ENCODE results near the gene ZMYM2.
A peak's percentile ranks its signal among the peaks of the same experiment; 100 is the strongest.
"Not testable (repeated sequence)": the region's sequence is repeated elsewhere in the genome, so short reads cannot be mapped to it uniquely, and the experiment has no call there.

Gene ZMYM2

GRCh38 chr13:19982447-19983043 lies 24.0 kb downstream of the ZMYM2 start:
- no peak for DNase-seq (ENCODE audit: low spot score)

GRCh38 chr13:19984430-19985218 lies 26.1 kb downstream of the ZMYM2 start:
- peak; percentile 29 for DNase-seq (ENCODE audit: low spot score)

- no peak for DNase-seq (ENCODE audit: low spot score)
These were observed 26.7 kb downstream of the ZMYM2 start for GRCh38 chr13:19985219-19985556.

- no peak for DNase-seq (ENCODE audit: low spot score)
These were observed 33.0 kb downstream of the ZMYM2 start for GRCh38 chr13:19991531-19991930.

GRCh38 chr13:19993024-19993423 lies 34.5 kb downstream of the ZMYM2 start:
- no peak for DNase-seq (ENCODE audit: low spot score)

- no peak for DNase-seq (ENCODE audit: low spot score)
These were observed 40.4 kb downstream of the ZMYM2 start for GRCh38 chr13:19998960-19999359.

DNA sequence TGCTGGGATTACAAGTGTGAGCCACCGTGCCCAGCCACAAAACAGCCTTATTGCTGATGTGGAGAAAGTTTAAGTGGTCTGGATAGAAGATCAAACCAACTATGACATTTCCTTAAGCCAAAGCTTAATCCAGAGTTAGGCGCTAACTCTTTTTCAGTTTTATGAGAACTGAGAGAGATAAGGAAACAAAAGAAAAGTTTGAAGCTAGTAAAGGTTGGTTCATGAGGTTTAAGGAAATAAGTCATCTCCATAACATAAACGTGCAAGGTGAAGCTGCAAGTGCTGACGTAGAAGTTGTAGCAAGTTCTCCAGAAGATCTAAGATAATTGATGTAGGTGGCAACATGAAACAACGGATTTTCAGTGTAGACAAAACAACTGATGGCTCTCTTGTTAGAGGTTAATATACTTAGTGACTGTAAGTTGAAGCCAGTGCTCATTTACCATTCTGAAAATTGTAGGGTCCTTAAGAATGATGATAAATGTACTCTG lies 41.6 kb downstream of the ZMYM2 start:
- DNase-seq (ENCODE audit: low spot score) = no peak

GRCh38 chr13:20001366-20002190 lies 43.1 kb downstream of the ZMYM2 start:
- DNase-seq (ENCODE audit: low spot score) = no peak

- DNase-seq (ENCODE audit: low spot score) = no peak
These were observed 44.3 kb downstream of the ZMYM2 start for GRCh38 chr13:20002787-20003186.

- DNase-seq (ENCODE audit: low spot score) = no peak
These were observed 47.7 kb downstream of the ZMYM2 start for GRCh38 chr13:20006206-20006605.

DNA sequence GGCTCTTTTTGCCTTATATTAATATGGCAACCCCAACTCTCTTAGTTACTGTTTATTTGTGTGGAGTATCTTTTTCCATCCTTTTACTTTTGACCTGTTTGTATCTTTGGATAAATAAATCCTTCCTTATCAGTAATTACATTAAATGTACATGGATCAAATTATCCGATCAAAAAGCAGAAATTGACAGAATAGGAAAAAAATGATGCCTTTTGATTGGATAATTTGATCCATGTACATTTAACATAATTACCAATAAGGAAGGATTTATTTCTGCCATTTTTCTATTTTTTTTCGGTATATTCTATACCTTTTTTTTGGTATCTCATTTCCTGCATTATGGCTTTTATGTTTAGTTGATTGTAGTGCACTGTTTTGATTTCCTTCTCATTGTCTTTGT lies 57.2 kb downstream of the ZMYM2 start:
- no peak for DNase-seq (ENCODE audit: low spot score)

- no peak for DNase-seq (ENCODE audit: low spot score)
These were observed 58.3 kb downstream of the ZMYM2 start for GRCh38 chr13:20016649-20017364.

DNA sequence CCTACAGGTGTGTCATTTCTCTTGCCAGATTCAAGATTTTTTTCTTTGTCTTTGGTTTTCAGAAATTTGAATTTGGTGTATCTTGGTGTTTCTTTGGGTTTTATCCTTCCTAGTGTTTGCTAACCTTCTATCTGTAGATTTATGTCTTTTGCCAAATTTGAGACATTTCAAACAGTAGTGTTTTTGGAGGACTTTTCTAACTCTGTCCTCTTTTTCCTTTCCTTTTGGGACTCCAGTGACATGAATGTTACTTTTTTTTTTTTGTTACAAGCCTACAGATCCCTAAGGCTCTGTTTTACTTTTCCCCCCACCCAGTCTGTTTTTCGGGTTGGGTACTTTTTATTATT lies 58.8 kb downstream of the ZMYM2 start:
- no peak for DNase-seq (ENCODE audit: low spot score)

- no peak for DNase-seq (ENCODE audit: low spot score)
These were observed 60.5 kb downstream of the ZMYM2 start for GRCh38 chr13:20019043-20019442.

DNA sequence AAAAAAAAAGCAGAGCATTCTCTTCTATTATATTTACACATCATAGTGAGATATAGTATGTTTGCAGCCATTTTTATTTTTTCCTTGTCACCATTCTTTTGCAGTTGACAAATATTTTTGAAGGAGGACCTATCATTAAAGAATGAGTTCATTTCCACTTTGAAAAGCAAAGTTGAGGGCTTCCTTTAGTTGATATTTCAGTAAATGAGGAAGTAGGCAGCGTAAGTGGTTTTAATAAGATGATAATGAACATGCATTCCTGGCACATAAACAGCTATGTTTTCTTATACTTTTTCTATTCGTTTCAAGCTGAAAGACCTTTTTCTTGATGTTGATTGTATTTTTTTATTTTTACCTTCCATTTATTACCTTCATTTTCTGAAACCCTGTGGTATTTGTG lies 66.2 kb downstream of the ZMYM2 start:
- DNase-seq (ENCODE audit: low spot score) = no peak

DNA sequence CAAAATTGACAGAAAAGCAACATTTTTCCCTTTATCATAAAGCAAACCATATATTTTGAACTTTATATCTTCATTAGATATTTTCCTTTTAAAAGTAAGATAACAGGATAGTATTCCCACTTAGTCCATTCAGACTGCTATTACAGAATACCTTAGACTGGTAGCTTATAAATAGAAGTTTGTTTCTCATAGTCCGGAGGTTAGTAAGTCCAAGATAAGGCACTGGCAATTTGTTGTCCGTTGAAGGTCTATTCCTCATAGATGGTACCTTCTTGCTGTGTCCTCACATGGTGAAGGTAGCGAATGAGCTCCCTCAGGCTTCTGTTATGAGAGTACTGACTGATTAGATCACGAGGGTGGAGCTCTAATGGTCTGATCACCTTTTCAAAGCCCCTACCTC lies 70.4 kb downstream of the ZMYM2 start:
- DNase-seq (ENCODE audit: low spot score) = no peak

- DNase-seq (ENCODE audit: low spot score) = no peak
These were observed 75.0 kb downstream of the ZMYM2 start for GRCh38 chr13:20033486-20033885.

- DNase-seq (ENCODE audit: low spot score) = no peak
These were observed 76.6 kb downstream of the ZMYM2 start for GRCh38 chr13:20035130-20035529.

DNA sequence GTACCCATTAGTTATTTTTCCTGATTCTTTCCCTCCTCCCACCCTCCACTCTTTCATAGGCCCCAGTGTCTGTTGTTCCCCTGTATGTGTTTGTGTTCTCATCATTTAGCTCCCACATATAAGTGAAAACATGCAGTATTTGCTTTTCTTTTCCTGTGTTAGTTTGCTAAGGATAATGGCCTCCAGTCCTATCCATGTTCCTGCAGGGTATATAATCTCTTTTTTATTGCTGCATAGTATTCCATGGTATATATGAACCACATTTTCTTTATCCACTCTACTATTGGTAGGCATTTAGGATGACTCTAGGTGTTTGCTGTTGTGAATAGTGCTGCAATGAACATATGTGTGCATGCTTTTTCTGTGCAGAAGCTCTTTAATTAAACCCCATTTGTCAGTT lies 79.4 kb downstream of the ZMYM2 start:
- no peak for DNase-seq (ENCODE audit: low spot score)

DNA sequence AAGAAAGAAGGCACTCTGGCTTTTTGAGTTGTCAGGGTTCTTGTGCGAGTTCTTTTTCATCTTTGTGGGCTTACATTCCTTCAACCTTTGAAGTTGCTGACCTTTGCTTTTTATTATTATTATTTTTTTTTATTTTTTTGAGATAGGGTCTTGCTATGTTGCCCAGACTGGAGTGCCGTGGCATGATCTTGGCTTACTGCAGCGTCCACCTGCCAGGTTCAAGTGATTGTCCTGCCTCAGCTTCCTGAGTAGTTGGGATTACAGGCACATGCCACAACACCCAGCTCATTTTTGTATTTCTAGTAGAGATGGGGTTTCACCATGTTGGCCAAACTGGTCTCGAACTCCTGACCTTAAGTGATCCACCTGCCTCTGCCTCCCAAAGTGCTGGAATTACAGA lies 84.1 kb downstream of the ZMYM2 start:
- not testable (repeated sequence) for DNase-seq (ENCODE audit: low spot score)

GRCh38 chr13:20043207-20043925 lies 84.8 kb downstream of the ZMYM2 start:
- DNase-seq (ENCODE audit: low spot score) = no peak

DNA sequence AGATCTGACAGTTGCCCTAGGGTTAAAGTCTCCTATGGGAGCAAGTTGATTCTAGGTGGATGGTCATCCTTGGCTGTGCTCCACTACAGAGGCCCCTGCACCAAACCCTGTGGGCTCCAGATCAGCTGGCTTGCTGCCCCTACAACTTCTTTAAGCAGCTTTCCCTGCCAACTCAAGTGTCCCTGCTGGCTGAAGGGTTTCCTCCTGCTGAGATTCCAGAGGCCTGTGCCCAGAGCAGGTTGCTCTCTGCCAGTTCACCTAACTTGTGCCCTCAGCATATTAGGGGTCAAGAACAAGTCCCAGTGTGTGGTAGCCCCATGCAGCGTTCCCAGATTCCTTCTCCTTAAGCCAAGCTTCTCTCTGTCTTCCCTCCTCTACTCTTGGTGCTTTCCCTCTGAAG lies 85.6 kb downstream of the ZMYM2 start:
- DNase-seq (ENCODE audit: low spot score) = no peak
